Mesendoderm (in vitro differentiated cells): ENCODE results near the gene FANCC.

Experiments used
- DNase-seq: peaks from one replicate; pipeline ENCODE4 v3.0.0; 2013
- H2AK5ac ChIP-seq: 2 replicates; pipeline ENCODE4 v1.6.1; 2013; ENCODE audit warnings: low read length, inconsistent platforms
- H2BK120ac ChIP-seq: 2 replicates; pipeline ENCODE4 v1.6.1; 2013; ENCODE audit warnings: low read depth, mild to moderate bottlenecking, low read length, moderate library complexity, mixed read lengths
- H2BK15ac ChIP-seq: replicated peaks from 2 replicates; pipeline ENCODE4 v1.6.1; 2013; ENCODE audit warnings: low read depth, mild to moderate bottlenecking, moderate library complexity
- H2BK5ac ChIP-seq: 2 replicates; pipeline ENCODE4 v1.6.1; 2013; ENCODE audit warnings: low read length, inconsistent platforms
- H3K18ac ChIP-seq: 2 replicates; pipeline ENCODE4 v1.6.1; 2013; ENCODE audit warnings: mild to moderate bottlenecking, low read length, mixed read lengths
- H3K23ac ChIP-seq: one replicate; pipeline ENCODE4 v1.6.1; 2013; ENCODE audit warnings: low read length
- H3K27ac ChIP-seq: 2 replicates; pipeline ENCODE4 v1.5.1; 2013; ENCODE audit warnings: low read depth, mild to moderate bottlenecking, inconsistent platforms, low read length, moderate library complexity
- H3K27me3 ChIP-seq: 2 replicates; pipeline ENCODE4 v1.6.1; 2013; ENCODE audit warnings: low read length, control low read depth, mild to moderate bottlenecking, inconsistent platforms; ENCODE audit not compliant: insufficient read depth, poor library complexity
- H3K36me3 ChIP-seq: 2 replicates; pipeline ENCODE4 v1.6.1; 2013; ENCODE audit warnings: low read length, inconsistent platforms; ENCODE audit not compliant: control insufficient read depth, insufficient read depth
- H3K4ac ChIP-seq: one replicate; pipeline ENCODE4 v1.6.1; 2013; ENCODE audit warnings: low read depth, mild to moderate bottlenecking, low read length, moderate library complexity
- H3K4me1 ChIP-seq: 2 replicates; pipeline ENCODE4 v1.6.1; 2013; ENCODE audit warnings: low read depth, low read length, inconsistent platforms; ENCODE audit not compliant: control insufficient read depth
- H3K4me2 ChIP-seq: 2 replicates; pipeline ENCODE4 v1.6.1; 2013; ENCODE audit warnings: low read length
- H3K4me3 ChIP-seq: 2 replicates; pipeline ENCODE4 v1.5.1; 2013; ENCODE audit warnings: mild to moderate bottlenecking, low read length
- H3K56ac ChIP-seq: one replicate; pipeline ENCODE4 v1.6.1; 2013; ENCODE audit warnings: low read length
- H3K79me1 ChIP-seq: 2 replicates; pipeline ENCODE4 v1.6.1; 2013; ENCODE audit warnings: low read length, inconsistent platforms
- H3K79me2 ChIP-seq: 2 replicates; pipeline ENCODE4 v1.6.1; 2013; ENCODE audit warnings: mild to moderate bottlenecking, low read length; ENCODE audit not compliant: control insufficient read depth, insufficient read depth
- H3K9ac ChIP-seq: 2 replicates; pipeline ENCODE4 v1.6.1; 2013; ENCODE audit warnings: low read length, inconsistent platforms
- H4K5ac ChIP-seq: one replicate; pipeline ENCODE4 v1.6.1; 2013; ENCODE audit warnings: low read length
- H4K8ac ChIP-seq: one replicate; pipeline ENCODE4 v1.6.1; 2013; ENCODE audit warnings: low read depth, mild to moderate bottlenecking, control low read depth, low read length, moderate library complexity
- WGBS: extraction: QIAGEN DNeasy Blood & Tissue Kit; methylation state at CpG from one replicate; pipeline ENCODE4 v1.1.7; 2013; ENCODE audit warnings: low lambda C conversion rate, missing lambda C conversion rate; ENCODE audit not compliant: insufficient coverage; ENCODE audit errors: extremely low coverage; 5-methylcytosine and 5-hydroxymethylcytosine counted together

The FANCC gene

DNA sequence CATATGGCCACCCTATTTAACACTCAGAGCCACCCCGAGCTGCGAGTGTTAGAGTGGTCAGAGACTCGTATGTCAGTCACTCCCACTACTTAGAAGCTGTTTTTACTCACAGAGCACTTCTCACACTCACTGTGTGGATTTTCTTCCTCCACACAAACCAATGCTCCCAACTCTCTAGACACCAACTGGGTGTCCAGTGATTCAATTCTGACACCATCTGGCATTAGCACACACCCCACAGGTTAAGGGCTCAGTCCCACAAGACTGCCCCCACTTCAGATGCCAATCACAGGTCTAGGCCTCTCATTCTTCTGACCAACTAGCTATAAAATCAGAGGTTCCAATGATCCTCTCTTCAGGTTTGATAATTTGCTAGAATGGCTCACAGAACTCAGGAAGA lies 174.8 kb downstream of the FANCC start:
- H2BK120ac ChIP-seq, result no peak overlapping the region
- no peaks in the 10 kb centered on the region for H3K79me1 ChIP-seq
- H2AK5ac ChIP-seq, result no peak overlapping the region
- H3K36me3 ChIP-seq, result no peaks in the 10 kb centered on the region
- no peak overlapping the region for H3K18ac ChIP-seq
- no peak overlapping the region for H3K23ac ChIP-seq
- no peak overlapping the region for H4K5ac ChIP-seq
- no peak overlapping the region for H3K27ac ChIP-seq
- no peak for DNase-seq
- H3K27me3 ChIP-seq, result no peaks in the 10 kb centered on the region
- H3K4me1 ChIP-seq, result no peaks in the 10 kb centered on the region
- no peak overlapping the region for H3K4me2 ChIP-seq
- WGBS, result no CpG with 5 or more reads among the region's 3 CpGs
- no peak overlapping the region for H3K56ac ChIP-seq
- no peak overlapping the region for H4K8ac ChIP-seq
- H2BK5ac ChIP-seq, result no peak overlapping the region
- H3K9ac ChIP-seq, result no peak overlapping the region
- no peak overlapping the region for H3K4ac ChIP-seq
- H3K4me3 ChIP-seq, result no peak overlapping the region
- no peak overlapping the region for H2BK15ac ChIP-seq
- no peaks in the 10 kb centered on the region for H3K79me2 ChIP-seq

DNA sequence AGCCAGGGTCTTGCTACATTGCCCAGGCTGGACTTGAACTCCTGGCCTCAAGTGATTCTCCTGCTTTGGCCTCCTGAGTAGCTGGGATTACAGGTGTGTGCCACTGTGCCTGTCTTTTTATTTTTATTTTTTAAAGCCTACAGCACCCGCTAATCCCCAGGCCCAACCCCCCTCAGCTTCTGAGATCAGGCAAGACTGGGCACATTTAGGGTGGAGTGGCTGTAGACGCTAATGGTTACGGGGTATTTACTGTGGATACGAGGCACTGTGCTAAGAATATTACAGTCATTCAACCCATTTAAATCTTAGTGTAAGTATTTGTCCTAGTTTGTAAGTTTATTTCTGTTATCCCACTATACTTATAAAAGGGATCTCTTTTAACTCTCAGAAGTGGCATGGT lies 175.2 kb downstream of the FANCC start:
- Histone ChIP-seq H3K4me2 (no peak overlapping the region), H3K56ac (no peak overlapping the region), H2BK15ac (no peak overlapping the region), H3K23ac (no peak overlapping the region), H4K8ac (no peak overlapping the region), H4K5ac (no peak overlapping the region), H2BK120ac (no peak overlapping the region), H3K9ac (no peak overlapping the region), H3K79me2 (no peaks in the 10 kb centered on the region), H3K4me1 (no peaks in the 10 kb centered on the region), H2BK5ac (no peak overlapping the region), H3K79me1 (no peaks in the 10 kb centered on the region), H2AK5ac (no peak overlapping the region), H3K18ac (no peak overlapping the region), H3K4ac (no peak overlapping the region), H3K36me3 (no peaks in the 10 kb centered on the region), H3K27me3 (no peaks in the 10 kb centered on the region), H3K4me3 (no peak overlapping the region), H3K27ac (no peak overlapping the region)
- WGBS, result no CpG with 5 or more reads among the region's 4 CpGs
- DNase-seq, result no peak

DNA sequence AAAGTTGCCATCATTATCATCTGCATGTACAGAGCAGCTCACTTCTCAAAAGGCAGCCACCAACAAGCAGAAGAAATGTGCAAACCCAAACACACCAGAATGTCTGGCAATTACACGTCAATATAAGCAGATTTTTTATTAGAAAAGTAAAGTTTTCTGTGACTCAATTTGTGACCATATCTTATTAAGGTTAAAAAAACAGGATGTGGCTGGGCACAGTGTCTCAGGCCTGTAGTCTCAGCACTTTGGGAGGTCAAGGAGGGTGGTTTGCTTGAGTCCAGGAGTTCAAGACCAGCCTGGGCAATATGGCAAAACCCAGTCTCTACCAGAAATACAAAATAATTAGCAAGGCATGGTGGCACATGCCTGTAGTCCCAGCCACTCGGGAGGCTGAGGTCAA lies 176.7 kb downstream of the FANCC start:
- no peaks in the 10 kb centered on the region for H3K36me3 ChIP-seq
- WGBS, result no CpG with 5 or more reads among the region's 2 CpGs
- H3K9ac ChIP-seq, result no peak overlapping the region

DNA sequence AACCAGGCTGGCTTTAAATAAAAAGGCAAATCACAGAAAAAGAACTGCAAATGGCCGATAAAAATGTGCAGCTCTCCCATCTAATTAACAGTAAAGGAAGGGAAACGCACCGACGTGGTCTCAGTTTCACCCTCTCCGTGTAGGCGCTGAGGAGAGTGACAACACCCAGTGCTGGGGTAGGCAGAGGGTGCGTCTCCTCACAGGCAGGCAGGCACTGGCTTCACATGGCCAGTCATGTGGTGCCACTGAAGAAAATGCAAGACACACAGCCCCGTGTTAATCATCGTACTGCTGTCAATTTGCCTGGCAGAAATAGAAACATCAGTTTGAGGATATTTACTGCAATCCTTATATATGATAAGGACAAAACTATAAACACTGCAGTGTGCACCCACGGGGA lies 178.4 kb downstream of the FANCC start:
- Histone ChIP-seq H2BK120ac (no peak overlapping the region), H3K79me2 (no peaks in the 10 kb centered on the region), H3K27ac (no peak overlapping the region), H2BK5ac (no peak overlapping the region), H3K23ac (no peak overlapping the region), H3K4me1 (no peaks in the 10 kb centered on the region), H3K4me2 (no peak overlapping the region), H3K9ac (no peak overlapping the region), H4K5ac (no peak overlapping the region), H3K56ac (no peak overlapping the region), H3K36me3 (no peaks in the 10 kb centered on the region), H3K79me1 (no peaks in the 10 kb centered on the region), H4K8ac (no peak overlapping the region), H3K4ac (no peak overlapping the region), H3K18ac (no peak overlapping the region), H3K27me3 (no peaks in the 10 kb centered on the region), H2AK5ac (no peak overlapping the region), H3K4me3 (no peak overlapping the region), H2BK15ac (no peak overlapping the region)
- no CpG with 5 or more reads among the region's 10 CpGs for WGBS
- DNase-seq, result no peak

More for the DNA sequence above, 176.7 kb downstream of the FANCC start:
- no peak overlapping the region for H2BK5ac ChIP-seq
- H3K18ac ChIP-seq, result no peak overlapping the region
- no peak overlapping the region for H2BK15ac ChIP-seq
- no peak for DNase-seq
- no peak overlapping the region for H2BK120ac ChIP-seq
- H3K4ac ChIP-seq, result no peak overlapping the region
- H3K4me3 ChIP-seq, result no peak overlapping the region
- H3K23ac ChIP-seq, result no peak overlapping the region
- H4K5ac ChIP-seq, result no peak overlapping the region
- no peak overlapping the region for H3K27ac ChIP-seq
- no peaks in the 10 kb centered on the region for H3K79me2 ChIP-seq
- no peaks in the 10 kb centered on the region for H3K4me1 ChIP-seq
- no peaks in the 10 kb centered on the region for H3K27me3 ChIP-seq
- H4K8ac ChIP-seq, result no peak overlapping the region
- no peak overlapping the region for H3K56ac ChIP-seq
- H3K4me2 ChIP-seq, result no peak overlapping the region
- no peak overlapping the region for H2AK5ac ChIP-seq
- no peaks in the 10 kb centered on the region for H3K79me1 ChIP-seq

DNA sequence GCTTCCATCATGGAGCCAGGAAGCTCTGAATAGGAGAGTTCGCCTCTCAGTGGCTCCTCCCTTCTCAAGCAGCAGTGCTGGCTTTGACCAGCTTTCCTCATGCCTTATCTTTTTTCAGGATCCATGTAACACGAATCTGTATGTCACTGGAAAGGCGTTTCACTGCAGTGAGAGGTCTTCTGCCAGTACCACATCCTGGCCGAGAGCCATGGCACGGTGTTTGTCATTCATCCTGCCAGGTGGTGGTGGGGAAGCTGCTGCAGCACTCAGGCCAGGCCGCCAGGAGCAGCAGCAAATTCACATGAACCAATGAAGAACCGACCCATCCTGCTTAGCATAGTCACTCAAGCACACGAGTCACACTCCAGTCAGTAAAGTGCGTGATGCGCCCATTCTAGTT lies 179.0 kb downstream of the FANCC start:
- no peaks in the 10 kb centered on the region for H3K79me1 ChIP-seq
- H3K27me3 ChIP-seq, result no peaks in the 10 kb centered on the region
- no CpG with 5 or more reads among the region's 10 CpGs for WGBS
- no peak overlapping the region for H3K4me2 ChIP-seq
- no peak overlapping the region for H3K4ac ChIP-seq
- no peak overlapping the region for H3K23ac ChIP-seq
- no peaks in the 10 kb centered on the region for H3K36me3 ChIP-seq
- H2BK120ac ChIP-seq, result no peak overlapping the region
- no peak overlapping the region for H2BK15ac ChIP-seq
- no peak overlapping the region for H4K8ac ChIP-seq
- H3K79me2 ChIP-seq, result no peaks in the 10 kb centered on the region
- no peak overlapping the region for H3K18ac ChIP-seq
- no peak overlapping the region for H3K9ac ChIP-seq
- H3K56ac ChIP-seq, result no peak overlapping the region
- no peak overlapping the region for H2AK5ac ChIP-seq
- H4K5ac ChIP-seq, result no peak overlapping the region
- DNase-seq, result peak; percentile 62
- no peaks in the 10 kb centered on the region for H3K4me1 ChIP-seq
- no peak overlapping the region for H3K4me3 ChIP-seq
- H3K27ac ChIP-seq, result no peak overlapping the region
- H2BK5ac ChIP-seq, result no peak overlapping the region

DNA sequence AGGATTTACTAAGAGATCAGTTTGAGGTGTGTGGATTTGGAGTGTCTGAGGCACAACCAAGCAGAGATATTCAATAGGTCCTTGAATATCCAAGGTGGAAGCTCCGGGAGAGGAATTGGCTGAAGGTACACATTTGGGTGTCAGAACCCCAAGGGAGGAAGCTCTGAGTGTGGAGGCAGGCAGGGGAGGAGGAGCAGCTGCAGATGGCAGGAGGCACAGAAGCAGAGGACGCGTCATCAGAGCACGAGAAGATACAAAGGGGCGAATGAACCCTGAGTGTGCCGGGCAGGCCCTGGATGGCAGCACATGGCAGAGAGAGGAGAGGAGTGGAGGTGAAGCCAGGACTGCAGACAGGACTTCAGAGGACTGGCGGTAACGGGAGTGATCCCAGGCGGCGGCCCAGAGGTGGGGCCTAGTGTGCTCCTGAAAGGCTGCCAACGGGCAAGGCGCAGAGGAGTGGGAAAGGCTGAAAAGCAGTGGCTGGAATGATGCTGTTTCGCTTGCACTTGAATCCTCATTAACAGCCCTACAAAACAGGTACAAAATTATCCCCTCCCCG lies 179.8 kb downstream of the FANCC start:
- H3K4ac ChIP-seq, result no peak overlapping the region
- H3K56ac ChIP-seq, result no peak overlapping the region
- no peak overlapping the region for H2BK120ac ChIP-seq
- H2BK15ac ChIP-seq, result no peak overlapping the region
- no peak overlapping the region for H4K5ac ChIP-seq
- H3K79me1 ChIP-seq, result no peaks in the 10 kb centered on the region
- DNase-seq, result no peak
- H3K4me3 ChIP-seq, result no peak overlapping the region
- no peaks in the 10 kb centered on the region for H3K36me3 ChIP-seq
- H2AK5ac ChIP-seq, result no peak overlapping the region
- H3K79me2 ChIP-seq, result no peaks in the 10 kb centered on the region
- H3K18ac ChIP-seq, result no peak overlapping the region
- no peak overlapping the region for H3K23ac ChIP-seq
- no peak overlapping the region for H4K8ac ChIP-seq
- H3K27ac ChIP-seq, result no peak overlapping the region
- H3K4me1 ChIP-seq, result no peaks in the 10 kb centered on the region
- no CpG with 5 or more reads among the region's 14 CpGs for WGBS
- H2BK5ac ChIP-seq, result no peak overlapping the region
- H3K9ac ChIP-seq, result no peak overlapping the region
- H3K4me2 ChIP-seq, result no peak overlapping the region
- H3K27me3 ChIP-seq, result no peaks in the 10 kb centered on the region
